ENCODE measurements around the gene SLC13A4.

DNA sequence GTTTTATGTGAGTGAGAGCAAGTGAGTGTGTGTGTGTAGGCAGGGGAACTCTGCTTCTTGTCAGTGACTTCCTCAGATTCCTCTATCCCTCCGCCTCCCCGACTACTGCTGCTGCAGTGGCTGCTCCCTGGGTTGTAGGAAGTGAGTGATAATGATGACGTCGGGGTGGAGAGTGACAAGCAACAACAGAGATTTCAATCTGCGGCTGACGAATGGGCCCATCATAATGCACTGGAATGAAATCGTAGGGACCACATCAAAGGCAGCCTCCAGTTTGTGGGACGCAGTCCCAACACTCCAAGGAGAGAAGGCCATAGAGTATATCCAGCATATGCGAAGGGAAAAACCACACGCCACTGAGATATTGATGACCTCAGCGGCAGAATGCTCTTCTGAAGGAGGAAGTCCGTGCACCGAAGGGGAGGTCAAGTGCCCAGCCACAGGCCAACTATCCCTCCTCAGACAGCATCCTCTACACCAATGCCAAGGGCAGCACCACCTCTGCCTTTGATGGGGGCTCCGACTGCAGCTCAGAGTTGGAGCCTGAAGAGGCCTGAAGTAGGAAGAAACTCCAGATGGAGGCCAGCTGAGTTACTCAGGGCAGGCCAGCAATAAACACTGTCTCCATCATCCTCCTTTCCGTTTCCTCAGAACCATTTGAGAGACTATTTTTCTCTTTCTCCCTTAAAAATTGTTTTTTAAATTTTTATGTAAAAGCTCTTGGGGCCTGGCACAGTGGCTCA is 77.0 kb downstream of the SLC13A4 start:
- TF ChIP-seq EZH2 (IDR thresholded peaks at IDR 0.05; ENCODE audit: low read length, missing control alignments) (no peak), CTCF (conservative IDR thresholded peaks at IDR 0.05 in 1 of 2, IDR thresholded peaks at IDR 0.05 in 1 of 2; ENCODE audit: low read depth in 1 of 2, low read length in 2 of 2) (no peak)

Data from fibroblast of lung (primary cell).